GM19043 (cell line): ENCODE results near the gene NOX4.

Source experiments
- ATAC-seq: cut with Tn5 transposase; IDR thresholded peaks from one replicate; pipeline ENCODE4 v1.9.1; 2021; ENCODE audit warnings: low read depth; ENCODE audit not compliant: unreplicated experiment

Gene NOX4

GRCh38 chr11:89490981-89491690, at the start of gene NOX4:
NOX4 (minus strand) TSS chr11:89491375; CDS start chr11:89491246, 129 bp downstream.
- no peak for ATAC-seq

- ATAC-seq, result no peak
These were observed 49.7 kb upstream of the NOX4 start for GRCh38 chr11:89540826-89541225.

- ATAC-seq, result no peak
These were observed 46.8 kb upstream of the NOX4 start for GRCh38 chr11:89537936-89538335.

GRCh38 chr11:89536926-89537325, 45.8 kb upstream of the NOX4 start:
- ATAC-seq, result no peak

- no peak for ATAC-seq
These were observed 44.0 kb upstream of the NOX4 start for GRCh38 chr11:89535221-89535620.

- ATAC-seq, result no peak
These were observed 38.6 kb upstream of the NOX4 start for GRCh38 chr11:89529626-89530380.

- no peak for ATAC-seq
These were observed 30.6 kb upstream of the NOX4 start for GRCh38 chr11:89521792-89522191.

- ATAC-seq, result no peak
These were observed 30.1 kb upstream of the NOX4 start for GRCh38 chr11:89521294-89521693.

- no peak for ATAC-seq
These were observed 25.3 kb upstream of the NOX4 start for GRCh38 chr11:89516496-89516895.

- ATAC-seq, result no peak
These were observed 17.4 kb upstream of the NOX4 start for GRCh38 chr11:89508544-89508943.

- no peak for ATAC-seq
These were observed 13.1 kb upstream of the NOX4 start for GRCh38 chr11:89504270-89504669.

GRCh38 chr11:89503422-89503821, 12.2 kb upstream of the NOX4 start:
- no peak for ATAC-seq

GRCh38 chr11:89502301-89502700, 11.1 kb upstream of the NOX4 start:
- ATAC-seq, result no peak

- ATAC-seq, result no peak
These were observed 9.2 kb upstream of the NOX4 start for GRCh38 chr11:89500336-89500735.

- ATAC-seq, result no peak
These were observed 7.8 kb upstream of the NOX4 start for GRCh38 chr11:89498845-89499448.

- no peak for ATAC-seq
These were observed 4.8 kb upstream of the NOX4 start for GRCh38 chr11:89495951-89496350.

GRCh38 chr11:89493431-89493830, 2.3 kb upstream of the NOX4 start:
- ATAC-seq, result no peak

- ATAC-seq, result no peak
These were observed 584 bp downstream of the NOX4 start for GRCh38 chr11:89490602-89490980.

GRCh38 chr11:89489930-89490329, 1.2 kb downstream of the NOX4 start:
- no peak for ATAC-seq

- no peak for ATAC-seq
These were observed 4.2 kb downstream of the NOX4 start for GRCh38 chr11:89487016-89487415.

GRCh38 chr11:89484896-89485295, 6.3 kb downstream of the NOX4 start:
- no peak for ATAC-seq

- ATAC-seq, result no peak
These were observed 14.0 kb downstream of the NOX4 start for GRCh38 chr11:89477175-89477574.
